NCI-H226 (cell line): ENCODE results near the gene PLXNA4.
A peak's percentile ranks its signal among the peaks of the same experiment; 100 is the strongest.

Source experiments
- DNase-seq: peaks from one replicate; pipeline ENCODE4 v3.0.0-alpha.2; 2015

Gene PLXNA4

GRCh38 chr7:132251327-132251659 lies 325.0 kb downstream of the PLXNA4 start:
- DNase-seq, result no peak

GRCh38 chr7:132250480-132251326 lies 325.6 kb downstream of the PLXNA4 start:
- DNase-seq, result no peak

DNA sequence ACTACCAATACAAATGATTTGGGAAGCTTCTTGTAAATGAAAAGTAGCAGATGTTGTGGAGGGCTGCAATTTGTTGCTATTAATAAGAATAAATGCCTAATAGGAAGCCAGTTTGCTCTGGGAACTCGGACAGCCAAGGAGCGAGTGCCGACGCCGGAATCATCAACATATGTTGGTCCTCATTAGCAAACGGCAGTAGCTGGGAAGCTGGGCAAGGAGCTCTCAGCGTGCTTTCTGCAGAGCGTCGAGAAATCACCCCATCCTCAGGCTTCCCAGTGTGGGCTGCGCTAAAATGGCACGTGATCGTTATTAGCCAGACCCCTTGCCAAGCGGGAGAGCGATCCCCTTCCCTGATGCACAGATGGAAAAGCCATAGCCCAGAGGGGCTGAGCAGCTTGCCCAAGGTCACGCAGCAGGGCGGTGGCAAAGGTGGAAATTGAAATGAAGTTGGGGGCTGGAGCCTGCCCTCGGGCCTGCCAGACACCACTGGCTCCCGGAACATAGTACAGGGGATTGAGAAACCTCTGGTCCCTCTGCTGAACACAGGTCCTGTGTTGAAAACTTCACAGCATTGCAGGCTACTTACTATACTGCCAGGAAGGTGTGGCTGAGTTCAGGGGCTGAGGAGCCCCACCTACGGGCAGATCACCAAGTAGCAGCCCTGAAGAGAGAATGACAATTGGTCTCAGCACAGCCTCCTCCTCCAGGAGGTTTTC lies 326.9 kb downstream of the PLXNA4 start:
- no peak for DNase-seq

DNA sequence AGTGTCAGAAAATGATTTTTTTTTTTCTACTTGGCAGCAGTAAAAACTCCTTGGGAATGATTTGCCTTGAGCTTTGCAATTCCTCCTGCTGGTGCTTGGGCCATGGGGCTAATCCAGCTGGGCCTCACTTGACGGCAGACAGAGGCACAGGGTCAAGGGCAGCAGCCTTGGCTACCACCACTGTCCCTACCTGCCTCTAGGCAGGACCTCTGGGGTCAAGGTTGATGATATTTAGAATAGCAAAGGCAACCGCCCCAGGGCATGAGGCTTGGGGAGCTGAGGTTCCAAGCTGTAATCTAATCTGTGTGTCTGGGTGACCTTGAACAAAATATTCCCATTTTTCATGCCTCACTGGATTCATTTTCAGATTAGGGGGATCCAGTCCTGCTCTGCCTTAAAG lies 327.4 kb downstream of the PLXNA4 start:
- DNase-seq, result no peak

DNA sequence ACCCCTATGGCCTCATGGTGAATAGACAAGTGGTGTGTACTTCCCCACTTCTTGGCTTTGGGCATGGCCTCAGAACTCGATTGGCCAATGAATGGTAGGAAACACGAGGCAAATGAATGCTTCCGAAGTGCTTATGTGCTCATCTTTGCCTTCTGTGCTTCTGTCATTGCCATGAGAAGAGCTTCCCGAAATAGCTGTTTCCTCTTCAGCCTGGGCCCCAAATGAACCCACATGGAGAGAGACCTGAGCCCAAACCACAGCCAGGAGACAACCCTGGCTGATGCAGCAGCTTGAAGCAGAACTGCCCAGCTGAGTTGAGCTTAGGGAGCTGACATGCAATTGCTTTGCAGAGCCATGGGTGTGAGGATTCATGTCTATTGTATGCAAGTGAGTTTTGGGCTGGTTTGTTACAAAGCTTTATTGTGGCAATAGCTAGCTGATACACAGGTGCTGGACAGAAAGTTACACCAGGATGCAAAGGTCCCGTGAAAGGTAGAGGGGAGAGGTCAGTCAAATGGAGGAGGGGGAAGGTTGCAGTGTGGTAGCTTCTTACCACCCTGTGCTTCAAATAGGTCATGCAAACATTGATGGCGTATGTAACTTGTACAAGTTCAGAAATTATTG lies 328.2 kb downstream of the PLXNA4 start:
- no peak for DNase-seq

- no peak for DNase-seq
Measured at GRCh38 chr7:132246591-132246990, 329.7 kb downstream of the PLXNA4 start.

GRCh38 chr7:132245539-132245938 lies 330.7 kb downstream of the PLXNA4 start:
- no peak for DNase-seq

DNA sequence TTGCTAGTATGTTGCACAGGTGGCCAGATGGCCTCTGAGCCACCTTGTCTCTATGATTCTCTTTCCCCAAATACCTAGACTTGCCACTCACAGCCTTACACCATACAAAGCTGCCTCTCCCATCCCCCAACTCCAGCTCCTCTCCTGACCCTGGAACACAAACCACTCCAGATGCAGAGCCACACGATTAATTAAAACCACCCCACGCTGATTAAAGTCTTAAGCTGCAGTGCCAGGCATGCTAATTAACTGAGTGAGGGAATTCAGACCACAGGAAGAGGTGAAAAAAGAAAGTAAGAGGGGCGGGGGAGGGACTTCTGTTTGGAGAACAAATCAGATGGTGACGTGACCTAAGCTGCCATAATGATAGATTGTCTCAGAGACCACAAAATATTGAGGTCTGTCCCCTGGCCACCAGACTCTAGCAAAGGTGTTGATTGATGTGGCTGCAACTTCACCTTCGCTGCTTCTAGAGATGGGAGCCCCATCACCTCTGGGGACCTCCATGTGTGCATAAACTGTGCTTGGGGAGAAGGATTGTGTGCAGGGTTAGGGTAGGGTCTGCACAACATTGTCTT lies 331.3 kb downstream of the PLXNA4 start:
- no peak for DNase-seq

GRCh38 chr7:132243463-132243862 lies 332.8 kb downstream of the PLXNA4 start:
- peak; percentile 2 for DNase-seq

- DNase-seq, result no peak
Measured at GRCh38 chr7:132243051-132243450, 333.2 kb downstream of the PLXNA4 start.

DNA sequence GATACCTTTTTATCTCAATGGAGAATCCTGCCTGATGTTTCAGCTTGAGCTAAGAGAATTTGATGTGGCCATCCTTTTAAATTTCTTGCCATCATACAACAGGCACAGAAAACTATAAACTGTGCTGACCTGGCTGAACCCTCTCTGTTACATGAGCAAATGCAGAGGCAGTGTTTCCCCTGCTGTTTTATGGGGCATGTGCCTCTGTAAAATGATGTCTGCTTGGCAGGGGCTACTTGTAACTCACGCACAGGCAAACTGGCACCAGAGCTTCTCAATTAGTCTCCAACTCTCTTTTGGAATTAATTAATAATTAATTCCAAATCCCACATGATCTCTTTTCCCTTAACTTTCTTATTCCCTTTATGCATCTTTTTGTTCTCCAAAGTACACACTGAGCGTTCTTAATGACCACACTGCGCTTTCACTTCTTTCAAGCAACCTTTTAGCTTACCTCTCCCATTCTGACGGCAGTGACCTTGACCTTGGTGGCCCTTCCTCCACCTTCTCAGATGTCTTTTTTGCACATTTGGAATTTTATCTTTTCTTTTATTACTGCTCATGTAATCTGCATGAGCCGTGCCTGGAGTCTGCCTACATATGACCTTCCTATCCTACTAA lies 334.0 kb downstream of the PLXNA4 start:
- no peak for DNase-seq

DNA sequence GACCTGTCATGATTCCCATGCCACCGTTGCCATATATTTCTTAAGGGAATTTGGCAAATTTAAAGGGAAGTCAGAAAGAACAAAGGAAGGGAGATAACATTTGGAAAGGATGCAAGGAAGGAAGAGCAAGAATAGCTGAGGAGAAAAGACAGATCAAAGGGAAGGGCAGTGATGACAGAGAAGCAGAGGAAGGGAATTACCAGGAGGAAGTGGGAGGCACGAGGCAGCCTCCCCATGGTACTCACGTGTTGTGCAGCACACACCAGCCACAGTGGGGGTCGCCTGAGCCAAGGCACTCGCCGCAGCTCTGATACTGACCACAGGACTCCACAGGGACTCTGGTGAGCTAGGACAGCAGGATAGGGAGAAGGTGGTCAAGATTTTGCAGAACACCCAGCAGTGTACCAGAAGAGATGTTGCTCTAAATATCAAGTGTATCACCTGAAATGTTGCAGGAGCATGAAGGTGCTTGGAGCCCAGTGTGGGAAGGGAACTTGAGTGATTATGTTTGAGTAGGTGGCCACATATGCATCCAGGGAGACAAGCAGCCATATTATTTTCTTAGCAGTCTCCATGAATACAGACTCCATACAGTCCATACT lies 335.3 kb downstream of the PLXNA4 start:
- no peak for DNase-seq

DNA sequence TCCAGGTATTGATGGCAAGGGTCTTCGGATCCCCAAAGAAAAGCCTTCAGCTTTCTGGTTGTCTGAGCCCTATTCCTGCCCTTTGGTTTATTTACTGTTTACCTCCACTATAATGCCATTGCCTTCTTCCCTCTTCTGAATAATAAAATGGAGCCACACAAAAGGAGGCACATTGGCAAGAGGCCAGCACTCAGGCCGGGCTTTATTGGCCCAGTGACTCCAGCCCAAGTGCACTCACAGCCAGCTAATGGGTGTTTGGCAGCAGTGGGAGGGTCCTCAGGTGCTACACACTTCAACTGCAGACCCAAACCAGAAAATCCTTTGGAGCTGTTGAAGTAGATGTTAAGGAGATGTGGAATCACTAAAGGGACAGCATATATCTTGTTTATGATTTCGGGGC lies 336.0 kb downstream of the PLXNA4 start:
- DNase-seq, result no peak

- DNase-seq, result no peak
Measured at GRCh38 chr7:132239422-132239994, 336.8 kb downstream of the PLXNA4 start.

- DNase-seq, result no peak
Measured at GRCh38 chr7:132234711-132235110, 341.6 kb downstream of the PLXNA4 start.

GRCh38 chr7:132232406-132232805 lies 343.9 kb downstream of the PLXNA4 start:
- no peak for DNase-seq

GRCh38 chr7:132230462-132230861 lies 345.8 kb downstream of the PLXNA4 start:
- no peak for DNase-seq

- no peak for DNase-seq
Measured at GRCh38 chr7:132228240-132228639, 348.0 kb downstream of the PLXNA4 start.

- no peak for DNase-seq
Measured at GRCh38 chr7:132226957-132227290, 349.3 kb downstream of the PLXNA4 start.

- no peak for DNase-seq
Measured at GRCh38 chr7:132226046-132226956, 350.0 kb downstream of the PLXNA4 start.
